HCT116 (cell line): ENCODE results near the gene CTNNB1. TPM values are rescaled to one million over a fixed set of nuclear protein-coding genes. Genes with fewer than 3 reads are reported as not detected.

Source experiments
- ATAC-seq: fragments of 200-7000 bp; cut with Tn5 transposase; 2 replicates; pipeline ENCODE4 v1.9.1; 2020; ENCODE audit warnings: mild to moderate bottlenecking, moderate library complexity
- BruUV-seq: library from RNA; stranded (reverse); fragments of 400-500 nt; replicated peaks from 2 replicates; lab custom pipeline; 2021; lab: Mats Ljungman, UMichigan
- CTCF ChIA-PET: fragments of 300-600 bp; sonication (Branson Sonifier 250); formaldehyde crosslinking; loops from one replicate; lab custom pipeline; 2021; ENCODE audit warnings: antibody characterized with exemption; lab: Charles Lee
- POLR2A ChIA-PET: fragments of 300-600, 350-600 bp; sonication (Branson Sonifier 250); formaldehyde crosslinking; loops from one replicate; lab custom pipeline; 2021; ENCODE audit warnings: antibody characterized with exemption; lab: Charles Lee
- RAD21 ChIA-PET, 2 experiments: fragments of 300-600 bp; sonication (Branson Sonifier 250); formaldehyde crosslinking; loops; one replicate each; lab custom pipeline; 2023; ENCODE audit warnings: low total read pairs in 2 of 2; ENCODE audit not compliant: uncharacterized antibody in 2 of 2, unreplicated experiment in 2 of 2, low non-redundant PET in 1 of 2; lab: Charles Lee
- DNase-seq: peaks from one replicate; pipeline ENCODE4 v3.0.0-alpha.2; 2010; ENCODE audit warnings: low read depth, low spot score
- H2AFZ ChIP-seq: fragments of 200-600 bp; shearing (Covaris generic), sonication (generic); 2 replicates; pipeline ENCODE4 v1.6.1; 2017; ENCODE audit warnings: low read depth, mixed run types, mixed read lengths, antibody characterized with exemption, low read length; ENCODE audit not compliant: poor library complexity, severe bottlenecking
- H3K27ac ChIP-seq: 2 replicates; pipeline ENCODE4 v1.5.1; 2012; ENCODE audit warnings: low read depth, low read length
- H3K27me3 ChIP-seq: fragments of 200-600 bp; sonication (generic); 2 replicates; pipeline ENCODE4 v1.6.1; 2016; ENCODE audit warnings: mixed run types, low read length, mixed read lengths; ENCODE audit not compliant: insufficient read depth
- H3K36me3 ChIP-seq, 2 experiments: fragments of 200-500 bp in 1 of 2; fragments of 200-600 bp in 1 of 2; sonication (Bioruptor generic) in 1 of 2; sonication (generic) in 1 of 2; 2 replicates each; pipeline versions ENCODE4 v1.5.1 to v1.6.1; 2014 to 2016; ENCODE audit warnings: low read length in 2 of 2, inconsistent platforms in 1 of 2, mixed read lengths in 1 of 2, mixed run types in 1 of 2; ENCODE audit not compliant: insufficient read depth in 2 of 2, control insufficient read depth in 1 of 2
- H3K4me1 ChIP-seq, 2 experiments: fragments of 200-600 bp in 1 of 2; sonication (generic) in 1 of 2; 2 replicates each; pipeline versions ENCODE4 v1.5.1 to v1.6.1; 2012 to 2017; ENCODE audit warnings: low read length in 2 of 2, inconsistent platforms in 1 of 2, mild to moderate bottlenecking in 1 of 2, mixed read lengths in 1 of 2, mixed run types in 1 of 2, moderate library complexity in 1 of 2; ENCODE audit not compliant: insufficient read depth in 2 of 2, control insufficient read depth in 1 of 2
- H3K4me2 ChIP-seq: fragments of 200-600 bp; sonication (generic); 2 replicates; pipeline ENCODE4 v1.6.1; 2017; ENCODE audit warnings: mixed run types, low read length, mixed read lengths
- H3K4me3 ChIP-seq, 2 experiments: fragments of 200-600 bp in 1 of 2; sonication (generic) in 1 of 2; replicated peaks in 1 of 2; 2 replicates each; pipeline ENCODE4 v1.5.1; 2011 to 2016; ENCODE audit warnings: low read length in 2 of 2, control low read depth in 1 of 2, low read depth in 1 of 2, mild to moderate bottlenecking in 1 of 2, mixed read lengths in 1 of 2, mixed run types in 1 of 2
- H3K79me2 ChIP-seq: fragments of 200-600 bp; sonication (generic); 2 replicates; pipeline ENCODE4 v1.6.1; 2017; ENCODE audit warnings: mild to moderate bottlenecking, mixed run types, low read length, moderate library complexity, mixed read lengths; ENCODE audit not compliant: insufficient read depth
- H3K9ac ChIP-seq: fragments of 200-600 bp; sonication (generic); 2 replicates; pipeline ENCODE4 v1.6.1; 2016; ENCODE audit warnings: low read length, mixed read lengths
- H3K9me2 ChIP-seq: fragments of 200-600 bp; sonication (generic), shearing (Covaris generic); 2 replicates; pipeline ENCODE4 v1.6.1; 2017; ENCODE audit warnings: mixed run types, mild to moderate bottlenecking, moderate library complexity; ENCODE audit not compliant: insufficient read depth
- H3K9me3 ChIP-seq, 2 experiments: fragments of 200-500 bp in 1 of 2; fragments of 200-600 bp in 1 of 2; sonication (Bioruptor generic) in 1 of 2; sonication (generic) in 1 of 2; 2 replicates each; pipeline ENCODE4 v1.6.1; 2014 to 2017; ENCODE audit warnings: low read length in 2 of 2, mixed read lengths in 2 of 2, inconsistent platforms in 1 of 2, low read depth in 1 of 2, mild to moderate bottlenecking in 1 of 2, mixed run types in 1 of 2, moderate library complexity in 1 of 2; ENCODE audit not compliant: control insufficient read depth in 1 of 2, insufficient read depth in 1 of 2
- H4K20me1 ChIP-seq: fragments of 200-600 bp; sonication (generic), shearing (Covaris generic); 2 replicates; pipeline ENCODE4 v1.6.1; 2017; ENCODE audit warnings: mixed run types, mild to moderate bottlenecking, moderate library complexity; ENCODE audit not compliant: insufficient read depth
- ATF3 ChIP-seq: IDR thresholded peaks from 2 replicates; pipeline ENCODE4 v1.6.1; 2012
- CBX3 ChIP-seq: IDR thresholded peaks from 2 replicates; pipeline ENCODE4 v1.6.1; 2012; ENCODE audit warnings: low read depth
- CEBPB ChIP-seq: IDR thresholded peaks from 2 replicates; pipeline ENCODE4 v1.6.1; 2012; ENCODE audit warnings: low read depth
- CTCF ChIP-seq, 3 experiments: fragments of 200-600 bp in 1 of 3; sonication (generic) in 1 of 3; IDR thresholded peaks in 2 of 3; conservative IDR thresholded peaks in 1 of 3; 2 replicates each; pipeline ENCODE4 v1.5.1; 2012 to 2017; ENCODE audit warnings: low read depth in 2 of 3, low read length in 2 of 3, antibody characterized with exemption in 1 of 3, borderline replicate concordance in 1 of 3, control low read depth in 1 of 3, mild to moderate bottlenecking in 1 of 3, mixed read lengths in 1 of 3, mixed run types in 1 of 3, moderate library complexity in 1 of 3; ENCODE audit not compliant: insufficient read depth in 1 of 3
- EGR1 ChIP-seq: IDR thresholded peaks from 2 replicates; pipeline ENCODE4 v1.6.1; 2012; ENCODE audit warnings: low read depth
- EZH2phosphoT487 ChIP-seq: fragments of 200-600 bp; IDR thresholded peaks from 2 replicates; pipeline ENCODE4 v1.6.1; 2018; ENCODE audit warnings: antibody characterized with exemption, borderline replicate concordance
- MAX ChIP-seq: IDR thresholded peaks from 2 replicates; pipeline ENCODE4 v1.6.1; 2012
- POLR2A ChIP-seq: IDR thresholded peaks from 2 replicates; pipeline ENCODE4 v1.7.0; 2011; ENCODE audit warnings: borderline replicate concordance; ENCODE audit not compliant: insufficient read depth, insufficient read length; ENCODE audit errors: extremely low read depth
- POLR2AphosphoS5 ChIP-seq: IDR thresholded peaks from 2 replicates; pipeline ENCODE4 v1.6.1; 2011; ENCODE audit warnings: mild to moderate bottlenecking, low read depth, low read length, moderate library complexity
- RAD21 ChIP-seq: IDR thresholded peaks from 2 replicates; pipeline ENCODE4 v1.6.1; 2012; ENCODE audit warnings: low read depth, mild to moderate bottlenecking
- SIN3A ChIP-seq: IDR thresholded peaks from 2 replicates; pipeline ENCODE4 v1.6.1; 2012; ENCODE audit warnings: low read depth
- SRF ChIP-seq: IDR thresholded peaks from 2 replicates; pipeline ENCODE4 v1.6.1; 2012; ENCODE audit warnings: low read depth
- TCF7L2 ChIP-seq: IDR thresholded peaks from 2 replicates; pipeline ENCODE4 v1.7.0; 2011; ENCODE audit warnings: borderline replicate concordance, inconsistent platforms; ENCODE audit not compliant: insufficient read depth, insufficient read length; ENCODE audit errors: extremely low read depth
- YY1 ChIP-seq: IDR thresholded peaks from 2 replicates; pipeline ENCODE4 v1.6.1; 2011; ENCODE audit warnings: low read length, low read depth, moderate library complexity, mild to moderate bottlenecking; ENCODE audit not compliant: insufficient replicate concordance; ENCODE audit errors: extremely low read depth
- ZBTB33 ChIP-seq: IDR thresholded peaks from 2 replicates; pipeline ENCODE4 v1.6.1; 2011; ENCODE audit warnings: mild to moderate bottlenecking, low read length, moderate library complexity; ENCODE audit not compliant: insufficient replicate concordance; ENCODE audit errors: extremely low read depth
- ZFX ChIP-seq: fragments of 450-650 bp; IDR thresholded peaks from 2 replicates; pipeline ENCODE4 v1.6.1; 2017
- intact Hi-C: fragments of 100-400 bp; cut with micrococcal nuclease; formaldehyde crosslinking; loops from 2 replicates; pipeline ENCODE4 v1.10.0; 2022
- total RNA-seq: library from RNA; stranded (reverse); gene quantifications from one replicate; pipeline ENCODE4 v1.2.1, GENCODE V29; 2021; ENCODE audit not compliant: unreplicated experiment

The CTNNB1 gene
- total RNA-seq, 1 experiment from 2014 or later, result 265 TPM

GRCh38 chr3:41169023-41169422, 30.3 kb upstream of the CTNNB1 start:
- ATAC-seq (no peak), DNase-seq (no peak)
- Histone ChIP-seq H3K4me2 (no peak overlapping the region), H3K4me1 (no peaks in the 10 kb centered on the region), H3K9me2 (no peaks in the 10 kb centered on the region), H3K9ac (no peak overlapping the region), H3K4me3 (no peak overlapping the region), H2AFZ (no peak overlapping the region), H3K36me3 (no peaks in the 10 kb centered on the region), H4K20me1 (no peaks in the 10 kb centered on the region), H3K9me3 (no peaks in the 10 kb centered on the region), H3K27me3 (peaks cover 23% of the 10 kb centered on the region), H3K27ac (no peak overlapping the region), H3K79me2 (no peaks in the 10 kb centered on the region)
- CTCF ChIA-PET, result no interaction called here
- intact Hi-C loops, result no loop called here
- TF ChIP-seq EZH2phosphoT487 (no peak), SRF (no peak), ATF3 (no peak), CBX3 (no peak), MAX (no peak), RAD21 (no peak), SIN3A (no peak), EGR1 (no peak), POLR2A (no peak), ZBTB33 (no peak), POLR2AphosphoS5 (no peak), ZFX (no peak), YY1 (no peak), TCF7L2 (no peak), CTCF (IDR thresholded peaks at IDR 0.05 in 2 of 3, conservative IDR thresholded peaks at IDR 0.05 in 1 of 3; ENCODE audit: borderline replicate concordance in 1 of 3, insufficient read depth in 1 of 3, low read depth in 2 of 3, low read length in 2 of 3) (no peak), CEBPB (no peak)
- RAD21 ChIA-PET, result no interaction called here
- POLR2A ChIA-PET, result no interaction called here
- BruUV-seq, result no TSS peak
